Stimulated activated CD8-positive, alpha-beta memory T cell treated with anti-CD3 and anti-CD28 coated beads, Interleukin-4, amount 100 ng/mL, for 48 hours (primary cell): ENCODE measurements around the gene FBXO31.

Source experiments
- DNase-seq: peaks from one replicate; pipeline ENCODE4 v3.0.0-alpha.2; 2020

Gene FBXO31

DNA sequence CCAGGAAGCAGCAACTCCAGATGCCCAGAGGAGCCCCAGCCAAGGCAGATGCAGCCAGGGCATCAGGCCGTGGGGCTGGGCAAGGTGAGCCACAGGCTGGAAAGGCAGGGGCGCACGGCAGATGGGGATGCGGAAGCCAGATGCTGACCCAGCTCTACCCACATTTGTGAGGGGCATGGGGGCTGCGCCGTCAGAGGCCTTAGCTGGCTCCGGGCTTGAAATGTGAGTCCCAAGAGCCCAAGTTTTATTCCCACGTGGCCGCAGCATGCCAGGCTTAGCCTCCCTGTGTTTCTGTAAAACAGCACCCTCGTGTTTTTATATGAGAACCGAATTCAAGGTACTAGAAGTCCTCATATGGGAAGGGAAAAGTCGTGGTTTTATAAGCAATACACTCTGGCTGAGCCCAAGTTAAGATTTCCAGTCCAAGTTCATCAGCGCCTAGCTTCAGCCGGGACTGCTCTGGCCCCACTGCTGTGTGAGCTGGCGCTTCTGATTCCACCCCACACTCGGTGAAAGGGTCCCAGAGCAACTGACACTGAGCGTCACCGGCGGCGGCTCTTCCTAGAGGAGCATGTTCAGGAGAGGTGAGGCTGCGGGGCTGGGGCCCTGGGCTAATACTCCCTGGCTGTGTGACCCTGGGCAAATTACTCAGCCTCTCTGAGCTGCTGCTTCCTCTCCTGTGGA, 59.7 kb downstream of the FBXO31 start:
- no peak for DNase-seq

DNA sequence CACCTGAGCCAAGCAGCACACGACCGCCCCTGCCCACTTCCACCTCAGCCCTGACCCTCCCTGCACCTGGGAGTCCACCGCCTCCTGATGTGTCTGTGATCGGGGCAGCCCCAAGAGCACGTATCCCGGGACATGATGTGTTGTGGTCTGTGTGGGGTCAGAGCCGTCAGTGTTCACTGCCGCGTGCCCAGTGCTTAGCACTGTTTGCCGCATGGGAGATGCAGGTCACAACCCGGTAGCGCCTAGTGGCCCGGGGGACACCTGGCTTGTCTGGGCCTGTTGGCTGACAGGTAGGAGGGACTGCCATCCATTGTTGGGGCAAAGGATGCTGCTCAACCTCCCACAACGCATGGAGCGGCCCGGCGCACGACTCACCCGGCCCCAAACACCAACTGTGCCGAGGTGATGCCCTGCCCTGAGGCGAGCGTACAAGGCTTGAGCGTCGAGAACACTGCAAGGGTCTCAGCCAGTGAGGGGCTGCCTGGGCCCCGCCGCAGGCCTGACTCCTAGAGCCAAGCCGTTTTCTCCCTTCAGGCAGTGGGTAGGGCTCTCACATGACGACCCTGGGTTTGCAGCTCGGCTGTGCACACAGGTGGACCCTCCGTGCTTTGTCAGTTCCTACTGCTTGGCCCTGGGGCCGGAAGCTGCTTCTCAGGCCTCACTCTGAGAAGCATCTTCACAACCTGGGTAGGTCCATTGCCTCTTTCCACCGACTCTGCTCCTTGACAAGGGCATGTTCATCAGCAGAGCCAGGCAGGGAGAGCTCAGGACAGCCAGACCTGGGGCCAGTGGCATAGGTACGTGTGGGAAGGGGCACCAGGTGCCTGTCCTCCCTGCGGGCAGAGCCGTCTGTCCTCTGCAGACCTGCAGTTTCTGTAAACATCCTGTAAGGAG, 60.5 kb downstream of the FBXO31 start:
- no peak for DNase-seq

GRCh38 chr16:87322360-87322759, 61.2 kb downstream of the FBXO31 start:
- DNase-seq = no peak

- no peak for DNase-seq
Measured at GRCh38 chr16:87321336-87322107, 62.1 kb downstream of the FBXO31 start.

DNA sequence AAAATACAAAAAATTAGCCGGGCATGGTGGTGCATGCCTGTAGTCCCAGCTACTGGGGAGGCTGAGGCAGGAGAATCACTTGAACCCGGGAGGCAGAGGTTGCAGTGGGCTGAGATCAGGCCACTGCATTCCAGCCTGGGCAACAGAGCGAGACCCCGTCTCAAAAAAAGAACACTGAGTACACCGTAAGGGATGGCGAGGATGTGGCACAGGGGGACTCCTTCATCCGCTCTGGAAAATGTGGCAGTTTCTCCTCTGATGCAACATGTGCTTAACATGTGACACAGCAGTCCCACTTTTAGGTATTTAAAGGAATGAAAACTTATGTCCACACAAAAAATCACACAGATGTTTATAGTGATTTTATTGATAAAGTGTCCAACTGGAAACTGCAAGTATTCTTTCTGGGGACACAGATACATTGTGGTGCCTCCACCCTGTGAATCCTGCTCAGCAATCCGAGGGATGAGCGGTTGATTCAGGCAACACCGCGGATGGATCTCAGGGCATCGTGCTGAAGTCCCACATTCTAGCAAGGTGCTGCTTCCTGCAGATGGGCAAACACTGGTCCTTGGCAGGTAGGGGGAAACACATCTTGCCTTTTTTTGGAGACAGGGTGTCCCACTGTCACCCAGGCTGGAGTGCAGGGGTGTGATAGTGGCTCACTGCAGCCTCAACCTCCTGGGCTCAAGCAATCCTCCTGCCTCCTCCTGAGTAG, 62.9 kb downstream of the FBXO31 start:
- no peak for DNase-seq

- DNase-seq = no peak
Measured at GRCh38 chr16:87319997-87320491, 63.5 kb downstream of the FBXO31 start.

DNA sequence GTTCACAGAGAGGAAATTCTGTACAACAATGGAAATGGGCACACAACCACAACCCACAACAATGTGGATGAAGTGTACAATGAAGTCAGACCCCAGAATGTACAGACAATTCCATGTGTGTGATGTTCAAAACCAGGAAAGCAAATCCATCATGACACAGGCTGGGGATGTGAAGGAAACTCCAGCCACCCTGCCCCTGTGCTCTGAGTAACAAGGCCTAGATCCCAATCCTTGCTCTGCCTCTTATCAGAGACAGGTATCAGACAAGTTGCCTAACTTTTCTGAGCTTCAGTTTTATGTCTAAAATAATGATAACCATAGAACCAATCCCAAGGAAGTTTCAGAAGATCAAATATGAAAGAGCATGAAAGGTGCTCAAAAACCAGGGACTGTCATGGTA, 64.6 kb downstream of the FBXO31 start:
- no peak for DNase-seq

DNA sequence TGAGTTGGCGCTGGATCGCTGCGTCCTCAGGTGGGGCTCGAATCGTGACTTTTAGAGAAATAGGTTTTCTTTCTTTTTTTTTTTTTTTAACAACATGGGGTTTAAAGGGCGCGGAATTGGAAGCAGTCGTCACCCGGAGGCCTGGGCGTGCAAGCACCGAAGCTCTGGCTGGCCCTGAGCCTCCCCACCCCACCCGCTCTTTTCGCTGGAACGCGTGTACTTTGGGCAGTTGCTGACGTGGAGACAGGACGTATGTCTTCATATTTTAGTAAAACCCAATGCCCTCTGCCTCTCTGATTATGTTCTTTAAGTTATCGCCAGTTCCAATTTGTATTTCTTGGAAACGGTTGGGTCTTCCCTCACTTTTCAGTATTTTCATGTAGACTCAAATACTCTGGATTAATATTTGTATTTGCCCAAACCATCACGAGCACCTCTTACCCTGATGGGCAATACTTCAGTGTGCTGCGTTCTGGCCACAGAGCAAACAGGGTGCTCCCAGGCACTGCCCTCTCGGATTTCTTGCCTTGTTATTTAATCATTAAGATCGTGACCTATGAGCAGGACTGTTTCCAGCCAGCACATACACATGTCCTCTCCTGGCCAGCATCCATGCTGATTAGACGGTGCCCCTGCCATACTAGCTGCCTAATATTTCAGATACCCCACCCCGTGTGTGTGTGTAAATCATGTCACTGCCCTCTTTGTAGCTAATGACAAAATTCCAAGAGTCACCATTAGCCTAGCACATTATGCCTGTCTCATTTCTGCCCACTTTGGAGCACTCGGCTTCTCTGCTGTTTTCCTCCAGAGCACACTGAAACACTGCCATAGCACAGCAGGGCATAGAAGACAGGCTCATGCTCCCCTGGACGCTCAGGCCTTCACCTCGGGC, 65.6 kb downstream of the FBXO31 start:
- DNase-seq = peak; percentile 63

- DNase-seq = peak; percentile 98
Measured at GRCh38 chr16:87316923-87317749, 66.4 kb downstream of the FBXO31 start, which contains the start of gene C16orf95. Gene C16orf95 (minus strand): TSS chr16:87317392. CDS start chr16:87317242, 150 bp downstream.

DNA sequence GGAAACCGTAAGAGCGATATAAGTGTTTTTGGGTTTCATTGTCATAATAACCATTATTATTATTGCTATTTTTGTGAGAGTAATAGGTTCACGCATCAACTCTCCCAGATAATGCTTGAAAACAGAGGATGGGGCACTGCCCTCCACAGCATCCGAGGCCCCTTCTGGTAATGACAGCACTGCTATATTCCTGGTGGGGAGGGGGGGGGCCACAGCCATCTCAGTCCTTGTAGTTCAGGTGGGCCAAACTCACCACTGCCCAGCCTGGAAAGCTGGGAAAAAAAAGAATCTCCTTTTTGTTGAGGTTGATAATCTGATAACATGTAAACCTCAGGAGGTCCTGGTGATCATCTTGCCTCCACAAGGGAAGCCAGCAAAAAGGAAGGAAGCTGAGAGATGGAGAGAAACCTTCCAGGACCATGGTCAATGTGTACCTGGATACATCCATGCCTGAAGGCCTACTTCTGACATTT, 67.1 kb downstream of the FBXO31 start:
- no peak for DNase-seq

- DNase-seq = no peak
Measured at GRCh38 chr16:87314990-87315420, 68.6 kb downstream of the FBXO31 start.

GRCh38 chr16:87312008-87312407, 71.6 kb downstream of the FBXO31 start:
- DNase-seq = no peak

GRCh38 chr16:87311387-87311786, 72.2 kb downstream of the FBXO31 start:
- no peak for DNase-seq

- DNase-seq = no peak
Measured at GRCh38 chr16:87310610-87311009, 73.0 kb downstream of the FBXO31 start.

GRCh38 chr16:87309620-87310525, 73.7 kb downstream of the FBXO31 start:
- no peak for DNase-seq

GRCh38 chr16:87308826-87309225, 74.8 kb downstream of the FBXO31 start:
- DNase-seq = no peak

DNA sequence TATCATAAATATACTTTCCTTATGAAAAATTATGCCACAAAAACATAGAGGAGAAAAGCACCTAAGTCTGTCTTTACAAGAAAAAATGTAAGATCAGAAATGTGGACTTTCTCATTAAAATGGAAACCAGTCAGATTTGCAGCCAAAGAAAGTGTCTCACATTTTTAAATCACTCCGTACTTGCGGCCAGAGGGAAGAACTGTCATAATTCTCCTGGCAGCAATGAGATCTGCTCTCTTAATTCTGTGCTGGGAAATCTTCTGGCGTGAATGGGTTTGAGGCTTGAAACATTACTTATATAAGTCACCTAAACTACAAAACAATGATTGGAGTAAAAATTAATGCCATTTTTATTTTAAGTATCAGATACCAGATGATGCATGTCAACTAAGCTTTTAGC, 77.1 kb downstream of the FBXO31 start:
- no peak for DNase-seq

- DNase-seq = no peak
Measured at GRCh38 chr16:87305505-87306391, 77.8 kb downstream of the FBXO31 start.
